Adrenal gland (tissue), 5 donors: Measurements from ENCODE around the gene FZD8.
"Not testable (repeated sequence)": the region's sequence is repeated elsewhere in the genome, so short reads cannot be mapped to it uniquely, and the experiment has no call there.

Experiments used
- CTCF ChIP-seq, 6 experiments: fragments of 450-650 bp in 4 of 6; fragments of 200-600 bp in 2 of 6; sonication (generic) in 1 of 6; IDR thresholded peaks; 1 replicate in 5 of 6; 2 replicates in 1 of 6; pipeline versions ENCODE4 v1.5.1 to v1.8.0; 2016 to 2021; ENCODE audit warnings: antibody characterized with exemption in 6 of 6, mild to moderate bottlenecking in 2 of 6, moderate library complexity in 1 of 6
- POLR2A ChIP-seq, 2 donors: fragments of 450-650 bp; IDR thresholded peaks; one replicate each; pipeline ENCODE4 v1.6.1; 2017; ENCODE audit warnings: antibody characterized with exemption in 2 of 2, mild to moderate bottlenecking in 2 of 2, moderate library complexity in 1 of 2
- donor health status: DM: no; HTN: no; CAD: no.

- TF ChIP-seq CTCF, POLR2A (IDR thresholded peaks at IDR 0.05): not testable (repeated sequence)
Observed at GRCh38 chr10:35685858-35686257, 43.8 kb upstream of the FZD8 start.
